ENCODE measurements around the gene STARD3.

DNA sequence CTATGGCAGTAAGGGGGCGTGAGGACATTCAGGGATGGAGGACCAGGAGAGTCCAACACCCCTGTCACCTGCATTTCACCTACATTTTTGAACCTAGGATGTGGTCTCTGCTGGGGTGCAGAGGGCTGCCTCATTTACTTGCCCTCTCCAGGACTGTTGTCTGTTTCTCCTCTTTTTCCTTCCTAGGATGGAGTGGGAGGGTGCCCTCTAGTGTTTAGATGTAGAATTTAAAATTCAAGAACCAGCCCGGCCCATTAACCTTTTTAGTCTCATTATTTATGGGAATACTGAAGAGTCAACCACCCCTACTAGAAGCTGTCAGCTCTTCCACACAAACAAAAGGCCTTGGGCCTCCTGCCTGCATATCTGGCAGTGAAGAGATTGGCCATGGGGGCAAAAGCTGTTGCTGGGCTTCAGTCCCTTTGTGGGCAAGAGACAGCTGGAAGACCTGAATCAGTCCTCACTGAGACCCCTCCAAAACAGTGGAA lies 2.5 kb upstream of the STARD3 start:
- TF ChIP-seq, protein P1, sequence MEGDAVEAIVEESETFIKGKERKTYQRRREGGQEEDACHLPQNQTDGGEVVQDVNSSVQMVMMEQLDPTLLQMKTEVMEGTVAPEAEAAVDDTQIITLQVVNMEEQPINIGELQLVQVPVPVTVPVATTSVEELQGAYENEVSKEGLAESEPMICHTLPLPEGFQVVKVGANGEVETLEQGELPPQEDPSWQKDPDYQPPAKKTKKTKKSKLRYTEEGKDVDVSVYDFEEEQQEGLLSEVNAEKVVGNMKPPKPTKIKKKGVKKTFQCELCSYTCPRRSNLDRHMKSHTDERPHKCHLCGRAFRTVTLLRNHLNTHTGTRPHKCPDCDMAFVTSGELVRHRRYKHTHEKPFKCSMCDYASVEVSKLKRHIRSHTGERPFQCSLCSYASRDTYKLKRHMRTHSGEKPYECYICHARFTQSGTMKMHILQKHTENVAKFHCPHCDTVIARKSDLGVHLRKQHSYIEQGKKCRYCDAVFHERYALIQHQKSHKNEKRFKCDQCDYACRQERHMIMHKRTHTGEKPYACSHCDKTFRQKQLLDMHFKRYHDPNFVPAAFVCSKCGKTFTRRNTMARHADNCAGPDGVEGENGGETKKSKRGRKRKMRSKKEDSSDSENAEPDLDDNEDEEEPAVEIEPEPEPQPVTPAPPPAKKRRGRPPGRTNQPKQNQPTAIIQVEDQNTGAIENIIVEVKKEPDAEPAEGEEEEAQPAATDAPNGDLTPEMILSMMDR (IDR thresholded peaks at IDR 0.05): peak; percentile 62 to 84 (median 69)
- no peak for TF ChIP-seq POLR2A (IDR thresholded peaks at IDR 0.05)
- TF ChIP-seq EP300 (IDR thresholded peaks at IDR 0.05): no peak

Data from upper lobe of left lung (tissue), 4 donors.